NCI-H69 (cell line): ENCODE results near the gene MPHOSPH8.
"Not testable (repeated sequence)": the region's sequence is repeated elsewhere in the genome, so short reads cannot be mapped to it uniquely, and the experiment has no call there.

Experiments used
- DNase-seq: peaks from one replicate; lab custom pipeline; 2025; lab: John Stamatoyannopoulos, UW

MPHOSPH8 gene

DNA sequence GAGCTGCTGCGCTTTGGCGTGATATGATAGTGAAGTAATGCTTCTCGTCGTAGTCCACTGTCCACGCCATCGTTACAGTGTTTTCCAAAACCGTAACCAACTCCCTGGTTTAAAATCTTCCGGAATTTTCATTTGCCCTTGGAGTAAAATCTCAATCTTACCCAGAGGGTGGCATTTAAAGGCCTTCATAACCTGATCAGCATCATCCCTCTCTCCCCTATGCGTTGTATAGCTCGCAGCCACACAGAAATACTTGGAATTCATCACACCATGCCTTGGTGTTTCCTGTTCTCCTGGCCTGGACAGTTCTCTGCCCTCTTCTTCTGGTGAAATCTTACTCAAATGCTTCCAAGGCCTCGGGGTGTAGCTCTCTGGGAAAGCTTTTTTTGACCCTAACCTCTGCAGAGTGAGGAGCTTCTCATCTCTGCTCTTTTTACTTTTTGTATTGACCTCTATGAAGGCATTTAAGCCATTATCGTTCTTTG, 839 bp downstream of the MPHOSPH8 start:
- peak; percentile 29 for DNase-seq

DNA sequence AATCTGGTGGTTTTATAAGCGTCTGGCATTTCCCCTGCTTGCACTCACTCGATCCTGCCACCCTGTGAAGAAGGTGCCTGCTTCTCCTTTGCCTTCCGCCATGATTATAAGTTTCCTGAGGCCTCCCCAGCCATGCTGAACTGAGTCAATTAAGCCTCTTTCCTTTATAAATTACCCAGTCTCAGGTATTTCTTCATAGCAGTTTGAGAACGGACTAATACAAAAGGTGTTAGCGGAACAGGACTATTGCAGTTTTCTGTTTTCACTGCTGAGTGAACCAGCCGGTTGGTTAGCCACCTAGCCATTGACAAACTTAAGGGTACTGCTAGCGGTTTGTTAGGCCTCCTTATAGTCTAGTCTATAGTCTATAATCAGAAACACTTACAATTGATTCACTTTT, 2.5 kb downstream of the MPHOSPH8 start:
- not testable (repeated sequence) for DNase-seq

DNA sequence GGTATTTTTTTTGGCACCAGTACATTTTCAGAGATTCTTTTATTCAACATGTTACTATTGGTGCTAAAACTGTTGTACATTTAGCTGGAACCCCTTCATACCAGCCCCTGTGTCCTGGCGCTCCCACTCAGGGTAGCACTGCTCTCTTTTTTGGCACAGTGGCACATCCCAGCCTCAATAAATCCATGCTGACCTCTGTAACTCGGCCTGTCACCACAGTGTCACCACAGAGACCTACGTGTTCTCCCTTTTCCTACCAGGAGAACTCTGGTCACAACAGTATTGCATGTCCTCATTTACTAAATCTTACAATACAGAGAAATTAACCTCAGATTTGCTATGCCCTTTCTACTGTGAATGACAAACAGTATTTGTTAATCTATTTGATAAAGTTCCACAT, 10.2 kb downstream of the MPHOSPH8 start:
- no peak for DNase-seq

- no peak for DNase-seq
Observed at GRCh38 chr13:19645000-19645399, 11.5 kb downstream of the MPHOSPH8 start.

DNA sequence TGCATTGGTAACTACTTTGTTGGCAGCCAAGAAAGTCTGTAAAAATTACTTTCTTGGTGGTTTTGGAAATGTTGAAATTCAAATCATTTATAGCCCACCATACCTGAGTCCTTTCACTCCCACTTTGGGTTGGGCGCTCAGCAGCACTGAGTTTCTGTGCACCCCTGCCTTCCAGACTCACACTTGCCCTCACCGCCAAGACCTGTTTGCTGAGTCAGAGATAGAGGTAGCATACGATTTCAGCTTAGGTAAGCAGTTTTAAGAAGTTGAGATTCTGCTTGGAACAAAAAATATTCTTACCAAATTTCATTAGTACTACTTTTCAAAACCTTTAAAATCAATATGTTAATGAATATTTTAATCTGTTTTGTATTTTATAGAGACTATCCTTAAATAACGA, 12.6 kb downstream of the MPHOSPH8 start:
- no peak for DNase-seq

DNA sequence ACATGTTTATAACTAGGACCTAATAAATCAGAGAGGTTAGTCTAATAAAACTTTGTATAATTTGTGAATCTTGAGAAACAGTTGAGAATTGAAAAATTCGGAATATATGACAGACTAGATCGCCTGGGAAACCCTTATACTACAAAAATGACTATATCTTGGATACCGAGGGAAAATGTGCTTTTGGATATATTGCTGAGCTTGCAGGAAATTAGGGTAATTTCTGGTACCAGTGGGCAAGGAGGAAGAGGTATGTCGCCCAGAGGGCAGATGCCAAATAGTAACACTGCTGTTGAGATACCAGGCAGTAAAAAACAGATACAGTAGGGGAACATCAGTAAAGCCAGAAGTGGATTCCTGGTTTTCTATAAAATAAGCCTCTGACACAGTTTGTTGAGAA, 17.3 kb downstream of the MPHOSPH8 start:
- DNase-seq: no peak

DNA sequence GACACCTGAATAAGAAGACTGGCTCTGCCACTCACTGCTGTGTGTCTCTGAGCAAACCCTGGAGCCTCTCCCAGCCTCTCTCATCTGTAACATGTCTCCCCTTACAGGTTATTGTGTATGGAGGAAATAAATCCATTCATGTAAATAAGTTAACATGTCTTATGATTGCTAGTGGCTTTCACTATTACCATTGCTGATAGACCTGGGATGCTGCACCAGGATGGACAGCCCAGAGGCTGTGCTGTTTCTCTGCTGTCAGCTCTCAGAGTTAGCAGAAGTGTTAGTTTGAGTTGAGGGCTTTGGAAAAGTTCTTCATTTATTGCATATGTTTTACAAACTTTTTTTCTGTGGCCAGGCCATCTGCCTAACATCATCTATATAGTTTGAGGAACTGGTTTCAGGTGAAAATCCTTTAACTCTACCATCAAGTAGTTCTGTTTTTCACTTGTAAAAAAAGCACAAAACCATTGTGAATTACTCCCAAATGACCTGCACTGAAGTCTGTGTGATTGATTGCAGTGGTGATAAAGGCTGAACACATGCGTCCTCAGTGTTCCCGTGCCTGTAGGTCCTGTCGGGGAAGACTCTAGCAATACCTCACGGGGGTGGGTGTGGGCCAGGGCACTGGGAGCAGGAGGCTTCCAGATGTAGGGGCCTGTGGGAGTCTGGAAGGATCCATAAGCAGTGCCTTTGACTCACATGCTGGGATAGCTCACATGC, 24.6 kb downstream of the MPHOSPH8 start:
- no peak for DNase-seq

DNA sequence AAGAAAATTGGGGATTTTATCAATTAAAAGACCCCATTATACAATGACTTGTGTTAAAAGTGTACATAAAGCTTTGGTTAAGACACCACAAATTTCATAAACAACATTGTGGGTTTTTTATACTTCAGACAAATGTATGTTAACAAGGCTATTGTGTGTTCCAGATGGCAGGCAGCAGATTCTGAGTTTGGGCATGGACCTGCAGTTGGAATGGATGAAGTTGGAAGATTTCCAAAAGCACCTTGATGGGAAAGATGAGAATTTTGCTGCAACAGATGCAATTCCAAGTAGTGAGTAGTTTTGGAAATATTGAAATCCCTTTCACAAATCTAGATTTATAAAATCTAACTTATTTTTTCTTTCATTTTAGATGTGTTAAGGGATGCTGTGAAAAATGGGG, 25.4 kb downstream of the MPHOSPH8 start:
- DNase-seq: no peak

DNA sequence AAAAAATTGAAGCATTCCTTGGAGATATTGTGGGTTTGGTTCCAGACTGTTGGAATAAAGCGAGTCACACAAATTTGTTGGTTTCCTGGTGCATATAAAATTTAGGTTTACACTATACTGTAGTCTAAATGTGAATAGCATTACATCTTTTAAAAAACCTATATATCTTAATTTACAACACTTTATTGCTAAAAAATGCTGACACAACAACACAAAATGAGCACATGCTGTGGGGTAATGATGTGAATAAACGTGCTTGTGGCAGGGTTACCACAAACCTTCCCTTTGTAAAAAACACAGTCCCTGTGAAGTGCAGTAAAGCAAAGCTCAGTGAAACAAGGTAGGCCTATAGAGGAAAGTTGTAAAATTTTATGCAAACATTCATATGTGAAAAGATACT, 27.7 kb downstream of the MPHOSPH8 start:
- DNase-seq: no peak

GRCh38 chr13:19661561-19661960, 28.1 kb downstream of the MPHOSPH8 start:
- no peak for DNase-seq

- no peak for DNase-seq
Observed at GRCh38 chr13:19663416-19663979, 30.0 kb downstream of the MPHOSPH8 start.

GRCh38 chr13:19664481-19665230, 31.2 kb downstream of the MPHOSPH8 start:
- DNase-seq: no peak

- DNase-seq: no peak
Observed at GRCh38 chr13:19665427-19665859, 32.0 kb downstream of the MPHOSPH8 start.

- no peak for DNase-seq
Observed at GRCh38 chr13:19668778-19669177, 35.3 kb downstream of the MPHOSPH8 start.

GRCh38 chr13:19670147-19670546, 36.7 kb downstream of the MPHOSPH8 start:
- no peak for DNase-seq

- DNase-seq: no peak
Observed at GRCh38 chr13:19672990-19673389, 39.5 kb downstream of the MPHOSPH8 start.

DNA sequence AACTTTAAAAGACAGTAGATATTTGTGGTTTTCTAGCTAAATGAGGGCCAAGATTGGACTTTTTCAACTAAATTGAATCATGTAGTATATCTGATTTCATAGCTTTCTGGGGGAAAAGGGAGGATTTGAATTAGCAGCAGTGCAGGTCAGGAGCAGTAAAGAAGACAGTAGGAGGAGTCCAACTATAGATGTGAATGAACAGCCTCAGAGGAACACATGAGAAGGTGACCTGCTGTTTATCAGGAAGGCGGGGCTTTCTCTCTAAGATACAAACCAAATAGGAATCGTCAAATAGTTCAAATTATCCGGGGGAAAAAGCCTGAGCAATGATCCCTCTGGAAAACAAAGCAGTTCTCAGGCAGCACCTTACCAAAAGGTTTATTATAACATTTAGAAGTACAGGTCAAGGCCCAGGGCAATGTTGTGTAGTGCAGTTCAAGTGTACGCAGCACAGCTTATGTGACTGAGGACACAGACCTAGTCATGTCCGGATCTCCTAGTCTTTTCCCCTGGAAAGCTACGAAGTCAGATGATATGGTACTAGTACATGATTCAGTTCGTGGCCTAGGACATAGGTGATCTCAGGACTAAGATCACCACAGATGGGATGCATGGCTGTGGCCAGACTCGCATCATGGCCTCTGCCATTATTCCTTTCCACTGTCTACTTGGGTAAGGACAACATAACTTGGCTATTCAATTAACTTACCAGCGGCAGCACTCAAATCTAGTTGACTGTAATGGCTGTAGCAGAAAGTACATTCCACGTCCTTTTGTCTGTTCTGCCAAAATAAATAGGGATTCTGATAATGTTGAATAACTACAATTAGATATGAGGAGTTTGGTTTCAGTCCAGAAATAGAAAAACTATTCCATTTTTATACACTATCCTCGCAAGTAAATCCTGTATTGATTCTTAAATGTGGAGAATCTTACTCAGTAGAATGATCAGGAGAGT, 40.3 kb downstream of the MPHOSPH8 start:
- no peak for DNase-seq

DNA sequence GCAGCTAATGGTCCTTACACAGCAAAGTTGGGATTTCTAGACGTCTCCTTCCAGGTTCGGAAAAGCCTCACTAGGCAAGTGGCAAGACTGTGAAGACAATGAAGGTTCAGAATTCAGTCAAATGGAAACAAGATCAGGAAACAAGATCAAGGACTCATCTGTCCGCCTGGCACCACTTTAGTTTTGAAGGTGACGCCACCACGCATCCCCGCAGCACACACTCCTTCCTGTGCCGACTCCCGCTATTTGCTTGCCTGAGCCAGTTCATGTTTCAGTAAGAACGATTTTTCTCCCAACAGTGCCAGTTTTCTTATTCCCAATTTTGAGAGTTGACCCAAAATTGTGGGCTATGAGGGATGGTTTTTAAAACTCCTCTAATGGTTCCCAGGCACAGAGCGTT, 41.4 kb downstream of the MPHOSPH8 start:
- DNase-seq: no peak

DNA sequence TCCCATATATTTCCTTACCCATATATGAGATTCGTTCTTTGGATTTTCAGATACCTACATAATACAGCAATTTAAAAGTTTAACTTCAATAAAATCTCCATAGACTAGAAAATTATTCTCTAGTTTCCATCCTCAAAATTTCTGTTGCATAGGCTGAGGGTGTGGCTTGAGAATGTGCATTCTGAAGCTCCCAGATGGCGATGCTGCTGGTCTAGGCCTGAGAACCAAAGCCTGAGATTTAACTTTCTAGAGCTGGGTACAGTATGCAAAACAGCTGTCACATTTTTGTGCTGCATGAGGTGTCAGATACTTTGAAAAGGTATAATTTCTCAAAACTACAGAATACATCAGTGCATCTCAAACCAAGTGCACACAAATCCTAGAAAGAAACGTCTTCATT, 42.7 kb downstream of the MPHOSPH8 start:
- no peak for DNase-seq

GRCh38 chr13:19680751-19681150, 47.3 kb downstream of the MPHOSPH8 start:
- no peak for DNase-seq

DNA sequence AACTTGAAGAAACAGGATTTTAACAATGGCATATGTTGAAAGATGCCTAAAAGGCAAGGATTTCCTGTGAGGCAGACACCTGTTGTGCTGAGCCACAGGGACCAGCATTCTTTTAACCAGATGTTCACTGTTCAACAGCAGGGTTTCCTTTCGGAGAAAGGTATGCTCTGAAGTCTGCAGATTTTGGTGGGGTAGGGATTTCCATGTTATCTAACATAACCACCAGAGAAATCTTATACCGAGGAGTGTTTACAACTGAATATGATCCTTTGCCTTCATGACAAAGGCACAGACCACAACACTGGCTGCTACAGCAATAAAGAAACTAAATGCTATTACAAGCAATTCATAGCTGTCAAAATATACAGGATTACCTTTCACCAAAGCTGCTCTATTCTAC, 48.1 kb downstream of the MPHOSPH8 start:
- DNase-seq: peak; percentile 1

GRCh38 chr13:19685034-19685433, 51.6 kb downstream of the MPHOSPH8 start:
- no peak for DNase-seq
